ENCODE results near the gene VRK1. TPM values are rescaled to one million over a fixed set of nuclear protein-coding genes. Genes with fewer than 3 reads are reported as not detected.

VRK1 gene
- polyA plus RNA-seq, 3 donors, result 5.5 to 14.3 (median 13.2) TPM

- Mint-ChIP-seq H3K27ac (no peak overlapping the region), H3K9me3 (peaks cover 4 to 13% (median 10%) of the 10 kb centered on the region in 7 donors), H3K4me3 (no peak overlapping the region), H3K4me1 (peaks cover 58% of the 10 kb centered on the region), H3K36me3 (peaks cover 3 to 5% of the 10 kb centered on the region in 2 donors), H3K27me3 (ENCODE audit: low read depth in 3 of 3) (peaks cover 0 to 3% (median 1%) of the 10 kb centered on the region in 3 donors)
- Histone ChIP-seq H3K36me3 (replicated peaks in 1 of 2; ENCODE audit: control insufficient read depth in 1 of 2, insufficient read depth in 2 of 2, low read length in 2 of 2) (no peaks in the 10 kb centered on the region), H3K4me1 (ENCODE audit: control insufficient read depth in 1 of 2, insufficient read depth in 2 of 2, low read length in 2 of 2) (peaks cover 49 to 55% of the 10 kb centered on the region in 2 donors), H3K4me2 (replicated peaks; ENCODE audit: extremely low read depth, low read length, poor library complexity, severe bottlenecking) (no peak overlapping the region), H3K27me3 (ENCODE audit: control insufficient read depth in 2 of 2, insufficient read depth in 2 of 2, low read length in 2 of 2) (no peaks in the 10 kb centered on the region), H3K9me3 (replicated peaks in 1 of 2; ENCODE audit: control insufficient read depth in 1 of 2, insufficient read depth in 1 of 2, low read length in 2 of 2) (peaks cover 9 to 10% of the 10 kb centered on the region in 2 donors), H3K79me2 (ENCODE audit: insufficient read depth, low read length) (no peaks in the 10 kb centered on the region), H4K20me1 (ENCODE audit: insufficient read depth, low read length) (no peaks in the 10 kb centered on the region), H3K27ac (ENCODE audit: low read depth in 1 of 2, low read length in 2 of 2) (peak overlapping the region in 1 of 2 donors; percentile 83), H3K4me3 (replicated peaks in 1 of 3; ENCODE audit: low read depth in 2 of 3, low read length in 3 of 3) (no peak overlapping the region), H2AFZ (ENCODE audit: insufficient read depth, low read depth, low read length, poor library complexity, severe bottlenecking) (no peak overlapping the region), H3K9ac (ENCODE audit: insufficient read depth, low read length, poor library complexity, severe bottlenecking) (no peak overlapping the region)
- intact Hi-C loops (cut with micrococcal nuclease), result no loop called here
- DNase-seq, result no peak
- no CpG with 5 or more reads among the region's 3 CpGs for WGBS (ENCODE audit: insufficient coverage)
- TF ChIP-seq CTCF (IDR thresholded peaks at IDR 0.05), result no peak
Measured at GRCh38 chr14:96904201-96904600, 107.0 kb downstream of the VRK1 start.

GRCh38 chr14:96905065-96905464, 107.9 kb downstream of the VRK1 start:
- Histone ChIP-seq H3K4me2 (replicated peaks; ENCODE audit: extremely low read depth, low read length, poor library complexity, severe bottlenecking) (no peak overlapping the region), H3K9ac (ENCODE audit: insufficient read depth, low read length, poor library complexity, severe bottlenecking) (no peak overlapping the region), H3K27ac (ENCODE audit: low read depth in 1 of 2, low read length in 2 of 2) (peak overlapping the region in 1 of 2 donors; percentile 83), H4K20me1 (ENCODE audit: insufficient read depth, low read length) (no peaks in the 10 kb centered on the region), H3K4me3 (replicated peaks in 1 of 3; ENCODE audit: low read depth in 2 of 3, low read length in 3 of 3) (no peak overlapping the region), H3K9me3 (replicated peaks in 1 of 2; ENCODE audit: control insufficient read depth in 1 of 2, insufficient read depth in 1 of 2, low read length in 2 of 2) (peaks cover 16 to 18% of the 10 kb centered on the region in 2 donors), H2AFZ (ENCODE audit: insufficient read depth, low read depth, low read length, poor library complexity, severe bottlenecking) (no peak overlapping the region), H3K27me3 (ENCODE audit: control insufficient read depth in 2 of 2, insufficient read depth in 2 of 2, low read length in 2 of 2) (no peaks in the 10 kb centered on the region), H3K36me3 (replicated peaks in 1 of 2; ENCODE audit: control insufficient read depth in 1 of 2, insufficient read depth in 2 of 2, low read length in 2 of 2) (no peaks in the 10 kb centered on the region), H3K4me1 (ENCODE audit: control insufficient read depth in 1 of 2, insufficient read depth in 2 of 2, low read length in 2 of 2) (peaks cover 49 to 55% of the 10 kb centered on the region in 2 donors), H3K79me2 (ENCODE audit: insufficient read depth, low read length) (no peaks in the 10 kb centered on the region)
- 100% methylated on average over 1 of the region's 1 CpG for WGBS (ENCODE audit: insufficient coverage)
- DNase-seq, result peak in 1 of 3 donors; percentile 11
- Mint-ChIP-seq H3K27me3 (ENCODE audit: low read depth in 3 of 3) (peaks cover under 1 to 3% (median 1%) of the 10 kb centered on the region in 3 donors), H3K36me3 (peaks cover 0 to 4% of the 10 kb centered on the region in 2 donors), H3K9me3 (peaks cover 11 to 21% (median 18%) of the 10 kb centered on the region in 7 donors), H3K4me3 (no peak overlapping the region), H3K27ac (peak overlapping the region in 4 of 7 donors; percentile 79 to 93 (median 90)), H3K4me1 (peaks cover 58% of the 10 kb centered on the region)
- TF ChIP-seq CTCF (IDR thresholded peaks at IDR 0.05), result no peak
- intact Hi-C loops (cut with micrococcal nuclease), result no loop called here

All from CD14-positive monocyte (primary cell).